Activated B cell treated with CpG ODN at 0.5 μM for 24 hours (primary cell): ENCODE results near the gene LIPF. TPM values are rescaled to one million over a fixed set of nuclear protein-coding genes. Genes with fewer than 3 reads are reported as not detected.
"Not testable (repeated sequence)": the region's sequence is repeated elsewhere in the genome, so short reads cannot be mapped to it uniquely, and the experiment has no call there.

Source experiments
- ATAC-seq: fragments of 200-7000 bp; cut with Tn5 transposase; one replicate; pipeline ENCODE4 v1.10.0; 2021; ENCODE audit warnings: low read depth, mild to moderate bottlenecking, moderate library complexity
- CTCF ChIA-PET: fragments of 350-600 bp; sonication (Branson Sonifier 250); formaldehyde crosslinking; loops from one replicate; lab custom pipeline; 2021; ENCODE audit warnings: antibody characterized with exemption; lab: Charles Lee
- POLR2A ChIA-PET: fragments of 350-600 bp; sonication (Branson Sonifier 250); formaldehyde crosslinking; loops from one replicate; lab custom pipeline; 2021; ENCODE audit warnings: antibody characterized with exemption; lab: Charles Lee
- DNase-seq: peaks from one replicate; pipeline ENCODE4 v3.0.0; 2022
- H3K27ac Mint-ChIP-seq: one replicate; pipeline ENCODE4 v1.8.0; 2020; ENCODE audit warnings: mixed read lengths
- H3K27me3 Mint-ChIP-seq: one replicate; pipeline ENCODE4 v1.8.0; 2021; ENCODE audit warnings: mixed read lengths
- H3K36me3 Mint-ChIP-seq: one replicate; pipeline ENCODE4 v1.8.0; 2021; ENCODE audit warnings: low read depth, mixed read lengths
- H3K4me1 Mint-ChIP-seq: one replicate; pipeline ENCODE4 v1.8.0; 2021; ENCODE audit warnings: mixed read lengths
- H3K4me3 Mint-ChIP-seq: one replicate; pipeline ENCODE4 v1.8.0; 2020; ENCODE audit warnings: mild to moderate bottlenecking, mixed read lengths
- H3K9me3 Mint-ChIP-seq: one replicate; pipeline ENCODE4 v1.8.0; 2020; ENCODE audit warnings: mixed read lengths
- CTCF ChIP-seq: fragments of 200-600 bp; IDR thresholded peaks from one replicate; pipeline ENCODE4 v1.8.0; 2022; ENCODE audit warnings: antibody characterized with exemption, mild to moderate bottlenecking
- intact Hi-C: fragments of 100-400 bp; cut with micrococcal nuclease; formaldehyde crosslinking; loops from one replicate; pipeline ENCODE4 v1.15.1; 2024
- total RNA-seq: library from RNA; stranded (reverse); gene quantifications from 2 replicates; pipeline ENCODE4 v1.2.3, GENCODE V29; 2022

The LIPF gene
- total RNA-seq, 1 donor from 2014 or later: not detected

- Mint-ChIP-seq H3K4me1 (no peaks in the 10 kb centered on the region), H3K4me3 (no peak overlapping the region), H3K36me3 (no peaks in the 10 kb centered on the region), H3K9me3 (no peaks in the 10 kb centered on the region), H3K27me3 (peaks cover 10% of the 10 kb centered on the region), H3K27ac (no peak overlapping the region)
- ChIA-PET POLR2A (no interaction called here), CTCF (interaction anchor here (1.6 kb wide), 1 partner anchor 10 kb away, joined by 5 read pairs; no protein-coding TSS in a partner anchor)
- DNase-seq: no peak
- intact Hi-C loops: loop anchor here (5.0 to 10.0 kb wide), 4 partner anchors 103 to 835 kb away; partner anchors contain the start of gene CH25H
- ATAC-seq: no peak
- TF ChIP-seq CTCF: no peak
Observed at GRCh38 chr10:88689366-88689765, 25.1 kb downstream of the LIPF start.

DNA sequence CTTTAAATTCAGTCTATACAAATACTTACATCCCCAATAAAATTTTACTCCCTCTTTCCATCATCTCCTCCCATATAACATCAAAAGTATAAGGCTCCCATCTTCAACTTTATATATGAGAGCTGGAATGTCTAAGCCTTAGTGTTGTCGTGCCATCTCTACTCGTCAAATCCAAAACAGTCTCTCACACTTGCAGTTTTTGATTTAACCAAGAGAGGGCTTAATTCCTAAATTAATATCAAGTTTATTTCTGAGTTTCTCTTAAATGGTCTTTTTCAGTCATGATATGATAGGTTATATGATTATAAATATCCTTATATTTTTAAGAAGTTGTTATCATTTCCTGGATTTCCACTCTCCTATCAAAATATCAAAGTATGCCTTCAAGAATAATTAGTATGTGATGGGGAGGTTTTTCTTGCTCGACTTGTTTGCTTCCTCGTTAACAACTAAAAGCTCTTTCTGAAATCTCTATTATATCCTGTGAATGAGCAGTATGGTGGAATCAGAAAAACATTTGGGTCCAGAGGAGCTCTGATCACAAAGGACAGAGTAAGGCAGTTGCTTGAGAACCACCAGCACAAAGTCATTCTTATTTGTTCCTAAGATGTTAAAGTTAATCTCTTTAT is 29.3 kb downstream of the LIPF start:
- DNase-seq (no peak), ATAC-seq (no peak)
- no peaks in the 10 kb centered on the region for H3K9me3 Mint-ChIP-seq
- no peaks in the 10 kb centered on the region for H3K4me1 Mint-ChIP-seq
- H3K36me3 Mint-ChIP-seq: no peaks in the 10 kb centered on the region
- intact Hi-C loops: no loop called here
- TF ChIP-seq CTCF: no peak
- POLR2A ChIA-PET: no interaction called here
- peaks cover 14% of the 10 kb centered on the region for H3K27me3 Mint-ChIP-seq
- CTCF ChIA-PET: no interaction called here
- H3K27ac Mint-ChIP-seq: no peak overlapping the region
- H3K4me3 Mint-ChIP-seq: no peak overlapping the region

GRCh38 chr10:88702848-88703597 is 38.8 kb downstream of the LIPF start:
- Mint-ChIP-seq H3K9me3 (no peaks in the 10 kb centered on the region), H3K27ac (no peak overlapping the region), H3K4me1 (peaks cover 4% of the 10 kb centered on the region), H3K36me3 (no peaks in the 10 kb centered on the region), H3K4me3 (no peak overlapping the region), H3K27me3 (no peaks in the 10 kb centered on the region)
- ChIA-PET POLR2A (no interaction called here), CTCF (no interaction called here)
- ATAC-seq (no peak), DNase-seq (no peak)
- TF ChIP-seq CTCF: no peak
- intact Hi-C loops: no loop called here

DNA sequence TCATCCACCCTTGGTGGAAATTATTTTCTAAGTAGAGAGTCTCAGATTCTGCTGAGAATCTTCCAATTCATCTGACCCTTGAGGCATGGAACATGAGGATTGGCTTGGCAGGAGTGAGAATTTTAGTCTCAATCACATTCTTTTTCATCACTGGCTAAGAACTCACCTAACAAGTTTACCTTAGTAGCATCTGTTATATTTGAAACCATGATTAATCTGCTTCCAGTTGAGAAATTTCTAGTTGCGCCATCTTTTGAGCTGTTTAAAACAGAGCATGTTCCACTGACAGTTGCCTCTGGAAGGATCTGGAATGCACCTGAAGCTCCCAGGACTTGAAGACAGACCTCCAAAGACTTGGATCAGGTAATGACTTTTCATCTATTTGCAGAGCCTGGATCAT is 41.7 kb downstream of the LIPF start, which contains the start of gene LIPK:
TSS of gene LIPK (plus strand) at position 292 of the 400 bp plus-strand sequence. CDS start 18,295 bp downstream, outside the sequence.
- no peaks in the 10 kb centered on the region for H3K36me3 Mint-ChIP-seq
- no peaks in the 10 kb centered on the region for H3K9me3 Mint-ChIP-seq
- TF ChIP-seq CTCF: no peak
- ATAC-seq (no peak), DNase-seq (no peak)
- H3K27ac Mint-ChIP-seq: no peak within 1 kb of the TSS
- POLR2A ChIA-PET: no interaction called here
- H3K4me3 Mint-ChIP-seq: no peak within 1 kb of the TSS
- peaks cover 4% of the 10 kb centered on the region for H3K4me1 Mint-ChIP-seq
- no peaks in the 10 kb centered on the region for H3K27me3 Mint-ChIP-seq
- intact Hi-C loops: no loop called here
- CTCF ChIA-PET: no interaction called here

DNA sequence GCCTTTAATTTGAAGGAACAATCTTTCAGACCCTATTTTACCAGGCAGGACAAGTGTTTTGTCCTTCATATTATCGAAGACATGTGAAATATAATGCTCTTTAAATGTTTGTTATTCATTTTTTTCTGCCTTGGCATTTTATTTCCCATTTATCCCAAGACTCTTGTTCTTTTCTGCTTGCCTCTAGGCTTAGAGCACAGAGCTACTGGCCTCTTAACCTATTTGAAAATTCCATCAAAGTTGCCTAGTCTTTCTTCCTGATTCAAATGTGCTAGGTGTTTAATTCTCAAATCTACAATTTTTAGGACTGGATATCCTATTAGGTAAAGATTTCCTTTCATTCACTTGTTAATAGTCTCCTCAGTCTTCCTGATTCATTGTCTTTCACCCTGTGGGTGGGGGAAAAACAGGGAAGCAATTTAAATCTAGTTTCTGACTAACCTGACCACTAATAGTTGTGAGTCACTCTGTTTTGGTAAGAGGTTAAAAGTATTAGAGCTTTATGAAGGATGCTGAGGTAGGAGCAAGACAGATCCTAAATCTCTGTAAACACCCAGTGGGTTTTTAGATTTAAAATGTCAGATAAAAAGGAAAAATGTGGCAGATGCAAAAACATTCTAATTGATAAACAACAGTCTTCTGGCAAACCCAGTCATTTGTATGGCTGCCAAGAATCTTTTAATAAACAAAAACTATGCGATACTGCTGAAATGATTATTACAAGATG is 43.4 kb downstream of the LIPF start:
- no peak for TF ChIP-seq CTCF
- no peak overlapping the region for H3K4me3 Mint-ChIP-seq
- DNase-seq: no peak
- no peaks in the 10 kb centered on the region for H3K36me3 Mint-ChIP-seq
- peaks cover 4% of the 10 kb centered on the region for H3K4me1 Mint-ChIP-seq
- ATAC-seq: no peak
- H3K27ac Mint-ChIP-seq: no peak overlapping the region
- CTCF ChIA-PET: no interaction called here
- no peaks in the 10 kb centered on the region for H3K9me3 Mint-ChIP-seq
- intact Hi-C loops: no loop called here
- POLR2A ChIA-PET: no interaction called here
- H3K27me3 Mint-ChIP-seq: no peaks in the 10 kb centered on the region

GRCh38 chr10:88709361-88709760 is 45.1 kb downstream of the LIPF start:
- POLR2A ChIA-PET, ATAC-seq, H3K27me3 Mint-ChIP-seq, H3K4me1 Mint-ChIP-seq, DNase-seq, H3K4me3 Mint-ChIP-seq, H3K27ac Mint-ChIP-seq, H3K9me3 Mint-ChIP-seq, CTCF ChIA-PET, intact Hi-C loops, H3K36me3 Mint-ChIP-seq: not testable (repeated sequence)
